K562 treated with DMSO at 1 percent for 12 hours (cell line): ENCODE results near the gene C1orf174. TPM values are rescaled to one million over a fixed set of nuclear protein-coding genes. Genes with fewer than 3 reads are reported as not detected.

Experiments
- total RNA-seq: library from RNA; unstranded; fragments of 300-600 nt; gene quantifications from 2 replicates; pipeline ENCODE4 v1.2.3, GENCODE V29; 2022; ENCODE audit not compliant: insufficient read depth

The C1orf174 gene
- total RNA-seq, result 17.3 and 34.3 TPM in 2 replicates

DNA sequence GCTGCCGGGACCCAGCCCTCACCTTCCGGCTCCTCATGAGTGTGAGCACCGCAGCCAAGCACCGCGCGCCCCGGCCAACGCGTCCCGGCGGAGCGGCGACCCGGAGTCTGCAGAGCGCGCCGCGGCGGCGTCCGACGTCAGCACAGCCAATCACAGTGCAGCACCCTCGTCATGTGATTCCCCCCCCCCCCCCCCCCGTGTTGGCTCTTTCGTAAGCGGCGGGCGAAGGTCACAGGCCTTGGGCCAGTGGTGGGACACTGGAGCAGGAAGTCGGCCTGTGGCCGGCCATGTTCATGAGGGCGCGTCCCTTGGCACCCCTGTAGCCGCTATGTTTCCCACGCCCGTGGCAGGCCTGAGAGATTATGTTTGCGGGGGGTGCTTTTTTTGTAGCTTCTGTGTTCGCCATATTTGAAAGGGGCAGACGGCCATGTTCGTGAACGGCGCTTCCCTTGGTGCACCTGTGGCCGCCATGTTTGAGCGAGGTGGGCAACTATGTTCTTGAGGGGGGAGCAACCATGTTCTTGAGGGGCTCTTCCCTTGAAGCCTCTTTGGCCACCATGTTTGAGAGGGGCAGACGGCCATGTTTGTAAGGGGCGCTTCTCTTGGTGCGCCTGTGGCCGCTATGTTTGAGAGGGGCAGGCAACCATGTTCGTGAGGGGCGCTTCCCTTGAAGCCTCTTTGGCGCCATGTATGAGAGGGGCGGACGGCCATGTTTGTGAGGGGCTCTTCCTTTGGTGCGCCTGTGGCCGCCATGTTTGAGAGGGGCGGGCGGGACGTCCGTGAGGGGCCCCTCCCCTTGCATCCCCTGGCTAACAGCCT is at the start of gene C1orf174:
Gene C1orf174, minus strand, starts transcription at position 123 of the 819 bp plus-strand sequence. Its CDS starts 86 bp downstream, at position 37.

GRCh38 chr1:3856923-3857790 is 42.9 kb downstream of the C1orf174 start, which contains the start of the genes CEP104 and DFFB:
Gene CEP104 (minus strand): TSS chr1:3857211. CDS start chr1:3852407, 4,804 bp downstream.
Gene DFFB (plus strand): TSS chr1:3857476. CDS start chr1:3857604, 128 bp downstream.

Other genes starting within 250 kb of the C1orf174 start
- gene TP73, start 247.8 kb downstream of the C1orf174 start, total RNA-seq, result 0.74 and 0.89 TPM in 2 replicates
- gene CCDC27, start 147.8 kb downstream of the C1orf174 start, total RNA-seq, result not detected in 2 replicates
- 70.4 and 83.0 TPM in 2 replicates for gene SMIM1, start 127.5 kb downstream of the C1orf174 start, total RNA-seq
- gene LRRC47, start 103.8 kb downstream of the C1orf174 start, total RNA-seq, result 26.9 and 40.7 TPM in 2 replicates
- 8.5 and 31.3 TPM in 2 replicates for gene CEP104, start 43.1 kb downstream of the C1orf174 start, total RNA-seq
- gene DFFB, start 42.8 kb downstream of the C1orf174 start, total RNA-seq, result 2.5 and 5.4 TPM in 2 replicates